ENCODE results near the gene SLC13A3. TPM values are rescaled to one million over a fixed set of nuclear protein-coding genes. Genes with fewer than 3 reads are reported as not detected.

SLC13A3 gene
- total RNA-seq, 1 donor from 2014 or later, result 2.9 TPM

DNA sequence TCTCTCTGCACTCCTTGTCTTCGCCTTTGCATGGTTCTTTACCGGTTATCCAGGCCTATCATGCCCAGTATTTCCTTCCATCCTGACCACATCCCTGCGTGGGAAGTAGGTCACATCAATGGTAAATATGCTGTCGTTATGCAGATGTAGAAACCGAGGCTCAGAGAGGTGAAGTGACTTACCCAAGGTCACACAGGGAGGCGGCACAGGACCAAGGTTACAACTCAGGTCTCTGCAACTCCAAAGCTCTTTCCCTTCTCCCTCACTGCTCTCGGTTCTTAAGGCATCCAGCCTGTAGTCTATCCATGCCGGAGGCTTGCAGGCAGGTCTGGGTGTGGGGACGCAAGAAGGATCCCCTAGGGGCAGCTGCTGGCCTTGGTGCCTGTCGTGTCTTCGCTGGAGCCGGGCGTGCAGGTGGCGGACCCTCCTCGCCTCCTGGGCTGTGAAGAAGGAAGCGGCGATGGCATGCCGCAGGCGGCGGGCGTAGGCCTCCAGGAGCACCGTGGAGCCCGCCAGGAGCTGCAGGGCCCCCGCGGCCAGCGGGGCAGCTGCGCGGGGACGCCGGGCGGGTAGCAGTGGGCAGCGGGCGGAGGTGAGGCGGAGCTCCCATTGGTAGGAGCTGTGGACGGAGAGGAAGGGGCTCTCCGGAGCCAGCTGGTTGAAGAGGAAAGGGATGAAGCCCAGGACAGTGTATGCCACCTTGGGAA is 109.9 kb downstream of the SLC13A3 start:
- Mint-ChIP-seq H3K27ac (no peak overlapping the region), H3K36me3 (ENCODE audit: insufficient read depth) (no peaks in the 10 kb centered on the region), H3K4me1 (ENCODE audit: low read depth) (no peaks in the 10 kb centered on the region), H3K4me3 (ENCODE audit: low read depth) (no peak overlapping the region), H3K9me3 (ENCODE audit: low read depth) (no peaks in the 10 kb centered on the region), H3K27me3 (peaks cover 9% of the 10 kb centered on the region)
- DNase-seq (ENCODE audit: low spot score, unreplicated experiment), result no peak
- TF ChIP-seq, protein P1, sequence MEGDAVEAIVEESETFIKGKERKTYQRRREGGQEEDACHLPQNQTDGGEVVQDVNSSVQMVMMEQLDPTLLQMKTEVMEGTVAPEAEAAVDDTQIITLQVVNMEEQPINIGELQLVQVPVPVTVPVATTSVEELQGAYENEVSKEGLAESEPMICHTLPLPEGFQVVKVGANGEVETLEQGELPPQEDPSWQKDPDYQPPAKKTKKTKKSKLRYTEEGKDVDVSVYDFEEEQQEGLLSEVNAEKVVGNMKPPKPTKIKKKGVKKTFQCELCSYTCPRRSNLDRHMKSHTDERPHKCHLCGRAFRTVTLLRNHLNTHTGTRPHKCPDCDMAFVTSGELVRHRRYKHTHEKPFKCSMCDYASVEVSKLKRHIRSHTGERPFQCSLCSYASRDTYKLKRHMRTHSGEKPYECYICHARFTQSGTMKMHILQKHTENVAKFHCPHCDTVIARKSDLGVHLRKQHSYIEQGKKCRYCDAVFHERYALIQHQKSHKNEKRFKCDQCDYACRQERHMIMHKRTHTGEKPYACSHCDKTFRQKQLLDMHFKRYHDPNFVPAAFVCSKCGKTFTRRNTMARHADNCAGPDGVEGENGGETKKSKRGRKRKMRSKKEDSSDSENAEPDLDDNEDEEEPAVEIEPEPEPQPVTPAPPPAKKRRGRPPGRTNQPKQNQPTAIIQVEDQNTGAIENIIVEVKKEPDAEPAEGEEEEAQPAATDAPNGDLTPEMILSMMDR (IDR thresholded peaks at IDR 0.05; ENCODE audit: unreplicated experiment), result no peak

DNA sequence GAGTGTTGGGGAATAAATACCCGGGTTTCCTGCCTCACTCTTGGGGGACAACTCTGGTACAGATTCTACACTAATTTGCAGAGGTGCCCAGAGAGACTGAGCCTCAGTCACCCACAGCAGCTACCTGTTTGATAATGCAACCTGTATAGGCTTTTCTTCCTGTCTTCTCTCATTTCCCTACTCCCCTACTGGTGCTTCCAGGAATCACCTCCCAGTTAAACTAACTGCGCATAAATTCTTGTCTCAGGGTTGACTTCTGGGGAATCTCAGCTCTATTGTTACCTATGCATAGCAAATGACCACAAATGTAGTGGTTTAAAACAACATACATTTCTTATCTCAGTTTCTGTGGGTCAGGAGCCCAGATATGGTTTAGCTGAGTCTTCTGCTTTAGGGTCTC is 112.1 kb downstream of the SLC13A3 start:
- no peaks in the 10 kb centered on the region for H3K4me1 Mint-ChIP-seq (ENCODE audit: low read depth)
- no peaks in the 10 kb centered on the region for H3K9me3 Mint-ChIP-seq (ENCODE audit: low read depth)
- TF ChIP-seq, protein P1 (IDR thresholded peaks at IDR 0.05; ENCODE audit: unreplicated experiment), result peak; percentile 18
- no peak for DNase-seq (ENCODE audit: low spot score, unreplicated experiment)
- no peak overlapping the region for H3K27ac Mint-ChIP-seq
- peaks cover 9% of the 10 kb centered on the region for H3K27me3 Mint-ChIP-seq
- H3K4me3 Mint-ChIP-seq (ENCODE audit: low read depth), result no peak overlapping the region
- no peaks in the 10 kb centered on the region for H3K36me3 Mint-ChIP-seq (ENCODE audit: insufficient read depth)

DNA sequence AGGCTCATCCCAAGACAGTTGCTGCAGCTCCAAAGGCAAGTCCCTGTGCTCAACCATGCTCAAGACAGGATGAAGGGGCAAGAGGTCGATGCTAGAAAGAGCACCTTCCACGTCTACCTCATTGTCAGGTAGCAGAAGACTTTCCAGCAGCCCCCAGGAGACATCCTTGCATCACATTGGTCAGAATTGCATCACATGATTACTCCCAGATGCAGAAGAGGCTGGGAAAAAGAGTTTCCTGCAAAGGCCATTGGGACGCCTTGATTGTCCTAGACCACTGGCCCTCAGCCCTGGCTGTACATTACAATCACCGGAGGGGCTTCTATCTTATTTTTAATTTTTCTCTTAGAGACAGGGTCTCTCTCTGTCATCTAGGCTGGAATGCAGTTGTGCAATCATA is 120.6 kb downstream of the SLC13A3 start:
- DNase-seq (ENCODE audit: low spot score, unreplicated experiment), result no peak
- Mint-ChIP-seq H3K4me3 (ENCODE audit: low read depth) (no peak overlapping the region), H3K27ac (no peak overlapping the region), H3K9me3 (ENCODE audit: low read depth) (no peaks in the 10 kb centered on the region), H3K4me1 (ENCODE audit: low read depth) (no peaks in the 10 kb centered on the region), H3K36me3 (ENCODE audit: insufficient read depth) (no peaks in the 10 kb centered on the region), H3K27me3 (peaks cover 30% of the 10 kb centered on the region)
- TF ChIP-seq, protein P1 (IDR thresholded peaks at IDR 0.05; ENCODE audit: unreplicated experiment), result no peak

DNA sequence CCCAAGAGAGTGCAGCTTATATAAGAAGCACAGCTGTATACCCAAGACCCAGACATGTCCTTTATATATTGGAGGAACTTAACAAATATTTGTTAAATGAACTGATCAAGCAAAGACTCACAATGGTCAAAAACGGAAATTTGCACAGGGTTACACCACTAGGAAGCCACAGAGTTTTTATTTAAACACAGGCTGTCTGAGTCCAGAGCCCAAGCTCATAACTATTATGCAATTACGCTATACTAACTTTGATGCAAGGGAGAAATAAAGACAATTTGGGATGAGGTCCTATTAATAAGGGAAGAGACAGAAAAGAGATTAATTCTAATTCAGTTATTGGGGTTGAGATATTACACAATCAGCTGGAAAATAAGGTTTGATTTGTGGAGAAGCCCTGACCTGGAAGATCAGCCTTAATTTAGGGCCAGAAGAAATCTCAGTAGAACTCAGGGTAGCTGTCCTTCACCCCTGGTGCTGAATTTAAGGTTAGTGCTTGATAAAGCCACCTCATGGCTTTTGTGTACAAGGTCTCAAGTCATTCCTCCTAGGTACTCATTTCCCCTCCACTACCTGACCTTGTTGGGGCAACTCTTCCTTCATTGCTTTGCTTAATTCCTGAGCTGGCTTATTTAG is 127.4 kb downstream of the SLC13A3 start:
- Mint-ChIP-seq H3K9me3 (ENCODE audit: low read depth) (no peaks in the 10 kb centered on the region), H3K36me3 (ENCODE audit: insufficient read depth) (no peaks in the 10 kb centered on the region), H3K27ac (no peak overlapping the region), H3K4me1 (ENCODE audit: low read depth) (no peaks in the 10 kb centered on the region), H3K4me3 (ENCODE audit: low read depth) (no peak overlapping the region), H3K27me3 (peaks cover 46% of the 10 kb centered on the region)
- DNase-seq (ENCODE audit: low spot score, unreplicated experiment), result no peak
- TF ChIP-seq, protein P1 (IDR thresholded peaks at IDR 0.05; ENCODE audit: unreplicated experiment), result no peak

DNA sequence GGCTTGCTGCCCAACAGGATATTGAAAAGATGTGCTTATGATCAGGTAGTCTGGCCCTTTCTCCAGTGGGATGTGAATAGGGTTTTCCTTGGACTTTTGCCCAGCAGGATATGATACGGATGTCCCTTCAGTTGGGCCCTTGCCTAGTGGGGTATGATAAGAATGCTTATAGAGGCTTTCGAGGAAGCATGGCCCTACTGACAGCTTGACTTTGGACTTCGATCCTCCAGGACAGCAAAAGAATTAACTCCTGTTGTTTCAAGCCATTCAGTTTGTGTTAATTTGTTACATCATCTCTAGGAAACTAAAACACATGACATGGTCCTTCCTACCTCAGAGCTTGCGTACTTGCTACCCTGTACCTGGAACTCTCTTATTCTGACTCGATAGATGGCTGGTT is 128.2 kb downstream of the SLC13A3 start:
- no peak overlapping the region for H3K27ac Mint-ChIP-seq
- H3K9me3 Mint-ChIP-seq (ENCODE audit: low read depth), result no peaks in the 10 kb centered on the region
- no peak overlapping the region for H3K4me3 Mint-ChIP-seq (ENCODE audit: low read depth)
- H3K4me1 Mint-ChIP-seq (ENCODE audit: low read depth), result no peaks in the 10 kb centered on the region
- peaks cover 43% of the 10 kb centered on the region for H3K27me3 Mint-ChIP-seq
- TF ChIP-seq, protein P1 (IDR thresholded peaks at IDR 0.05; ENCODE audit: unreplicated experiment), result no peak
- H3K36me3 Mint-ChIP-seq (ENCODE audit: insufficient read depth), result no peaks in the 10 kb centered on the region
- no peak for DNase-seq (ENCODE audit: low spot score, unreplicated experiment)

All from progenitor cell of endocrine pancreas (in vitro differentiated cells).